Activated CD8-positive, alpha-beta memory T cell treated with anti-CD3 and anti-CD28 coated beads for 48 hours (primary cell): ENCODE measurements around the gene ZP1.

Experiments used
- DNase-seq, 3 experiments: peaks; one replicate each; pipeline ENCODE4 v3.0.0-alpha.2; 2020; ENCODE audit warnings: low read depth in 2 of 3, low spot score in 2 of 3

The ZP1 gene

DNA sequence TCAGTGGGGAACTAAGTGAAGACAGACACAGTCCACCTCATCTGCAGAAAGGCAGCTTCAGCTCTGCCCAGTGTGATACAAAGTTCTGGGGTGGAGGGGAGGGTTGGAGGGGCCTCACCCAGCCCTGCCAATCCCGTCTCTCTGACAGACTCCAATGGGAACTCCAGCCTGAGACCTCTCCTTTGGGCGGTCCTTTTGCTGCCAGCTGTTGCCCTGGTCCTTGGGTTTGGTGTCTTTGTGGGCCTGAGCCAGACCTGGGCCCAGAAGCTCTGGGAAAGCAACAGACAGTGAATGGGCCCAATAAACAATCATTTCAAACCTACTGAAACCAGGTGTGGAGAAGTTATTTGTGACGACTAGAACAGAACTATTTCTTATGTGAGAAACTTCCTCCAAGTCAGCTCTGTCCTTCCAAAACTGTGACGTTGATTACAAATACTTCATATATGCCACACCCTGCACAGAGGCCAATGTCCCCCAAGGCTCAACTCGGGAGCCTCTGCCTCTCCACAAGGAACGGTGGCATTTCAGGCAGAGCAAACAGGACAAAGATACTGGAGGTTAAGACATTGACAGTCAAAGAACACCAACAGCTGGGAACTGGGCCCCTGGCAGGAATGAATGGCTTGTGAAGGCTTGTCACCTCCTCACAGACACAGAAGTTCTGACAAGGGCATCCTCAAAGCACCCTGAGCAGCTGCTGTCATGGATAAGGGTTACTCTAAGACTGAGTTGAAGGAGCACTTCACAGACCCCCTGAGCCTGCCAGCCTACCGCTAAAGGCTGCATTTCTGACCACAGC, 8.2 kb downstream of the ZP1 start:
- no peak for DNase-seq

DNA sequence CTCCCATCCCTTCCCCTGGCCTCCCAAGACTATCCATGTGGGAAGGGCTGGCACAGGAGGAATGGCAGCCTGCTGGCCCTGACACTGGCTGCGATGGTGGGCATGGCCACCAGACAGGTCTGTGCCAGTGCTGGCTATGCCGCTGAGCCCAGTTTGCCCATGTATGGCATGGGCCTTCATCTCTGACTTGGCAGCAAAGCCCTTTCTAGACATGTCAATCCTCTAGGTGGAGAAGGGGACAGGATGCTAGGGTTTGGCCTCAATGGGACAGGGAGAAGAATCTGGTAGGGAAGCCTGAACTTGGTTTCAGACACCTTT, 8.8 kb downstream of the ZP1 start:
- DNase-seq: no peak

DNA sequence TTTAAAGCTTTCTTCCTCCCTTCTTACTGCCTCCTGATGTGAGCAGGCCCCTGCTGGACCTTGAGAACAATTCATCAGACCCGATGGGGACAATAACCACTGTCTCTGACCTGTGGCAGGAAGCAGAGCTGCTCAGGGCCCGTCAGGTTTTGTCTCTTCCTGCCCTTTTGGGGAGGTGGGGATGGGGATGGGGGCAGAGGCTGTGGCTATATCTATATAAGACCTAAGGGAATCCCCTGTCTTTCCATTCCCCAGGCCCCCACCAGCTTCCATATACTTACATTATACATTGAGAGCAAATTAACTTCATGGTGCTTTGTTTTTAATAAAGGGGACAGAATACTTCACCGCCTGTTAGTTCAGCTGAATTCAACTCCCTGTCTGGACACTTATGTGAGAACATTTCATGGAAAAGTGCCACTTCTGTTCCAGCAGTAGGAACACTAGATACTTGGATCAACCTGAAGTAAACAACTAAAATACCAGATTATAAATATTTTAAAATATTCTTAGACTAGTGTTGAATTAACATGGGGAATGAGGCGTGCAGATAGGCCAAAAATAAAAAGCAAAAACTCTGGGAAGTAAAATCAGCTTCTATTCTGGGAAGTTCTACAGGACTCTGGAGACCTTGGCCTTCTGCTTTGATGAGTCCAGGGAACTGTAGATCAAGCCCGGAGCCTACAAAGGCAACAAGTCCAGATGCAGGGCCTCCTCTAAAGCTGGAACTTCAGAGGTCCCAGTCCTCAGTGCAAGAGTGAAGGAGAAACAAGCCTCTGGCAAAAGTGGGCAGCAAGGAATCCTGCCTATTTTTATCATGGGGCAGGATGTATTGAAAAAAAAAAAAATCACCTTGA, 11.1 kb downstream of the ZP1 start:
- DNase-seq: no peak

DNA sequence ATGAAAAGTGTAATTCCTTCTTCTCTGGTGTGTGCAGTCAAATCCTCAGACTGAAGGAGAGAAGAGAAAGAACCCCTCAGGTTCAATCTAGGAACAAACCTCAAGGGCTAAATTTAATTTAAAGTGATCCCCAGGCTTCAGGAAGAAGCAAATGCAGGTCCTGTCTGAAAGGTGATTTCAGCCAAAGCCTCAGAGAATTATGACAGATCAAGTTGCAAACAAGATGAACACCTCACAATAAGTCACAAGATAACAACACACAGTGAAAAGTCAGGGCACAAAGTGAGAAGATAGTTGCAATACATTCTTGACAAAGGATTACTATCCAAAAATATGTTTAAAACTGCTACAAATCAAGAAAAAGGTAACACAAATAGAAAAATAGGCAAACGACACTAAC, 11.8 kb downstream of the ZP1 start:
- no peak for DNase-seq

DNA sequence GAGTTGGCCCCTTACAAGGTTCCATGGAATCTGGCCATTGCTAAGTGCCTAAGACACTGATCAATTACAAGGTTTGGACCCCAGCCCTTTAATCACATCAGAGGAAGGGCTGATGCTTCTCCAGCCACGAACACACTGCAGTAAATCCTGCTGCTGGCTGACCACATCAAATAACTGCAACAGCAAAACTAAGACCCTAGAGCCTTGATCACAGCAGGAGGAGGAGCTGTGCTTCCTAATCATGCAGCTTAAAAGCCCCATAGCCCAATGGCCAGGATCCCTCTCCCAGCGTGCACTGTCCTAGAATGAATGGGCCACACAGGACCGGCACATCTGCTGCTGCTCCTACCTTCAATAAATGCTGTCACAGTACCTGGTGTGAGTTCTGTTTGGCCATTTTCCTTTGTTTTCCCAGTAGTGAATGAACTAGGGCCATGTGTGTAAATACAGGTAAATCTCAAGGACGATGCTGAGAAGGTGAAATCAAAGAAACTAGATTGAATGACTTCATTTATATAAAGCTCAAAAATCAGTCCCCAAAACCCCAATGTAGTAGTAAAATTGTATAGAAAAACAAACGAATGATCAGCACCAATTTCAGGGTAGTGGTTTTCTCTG, 12.7 kb downstream of the ZP1 start:
- DNase-seq: no peak

DNA sequence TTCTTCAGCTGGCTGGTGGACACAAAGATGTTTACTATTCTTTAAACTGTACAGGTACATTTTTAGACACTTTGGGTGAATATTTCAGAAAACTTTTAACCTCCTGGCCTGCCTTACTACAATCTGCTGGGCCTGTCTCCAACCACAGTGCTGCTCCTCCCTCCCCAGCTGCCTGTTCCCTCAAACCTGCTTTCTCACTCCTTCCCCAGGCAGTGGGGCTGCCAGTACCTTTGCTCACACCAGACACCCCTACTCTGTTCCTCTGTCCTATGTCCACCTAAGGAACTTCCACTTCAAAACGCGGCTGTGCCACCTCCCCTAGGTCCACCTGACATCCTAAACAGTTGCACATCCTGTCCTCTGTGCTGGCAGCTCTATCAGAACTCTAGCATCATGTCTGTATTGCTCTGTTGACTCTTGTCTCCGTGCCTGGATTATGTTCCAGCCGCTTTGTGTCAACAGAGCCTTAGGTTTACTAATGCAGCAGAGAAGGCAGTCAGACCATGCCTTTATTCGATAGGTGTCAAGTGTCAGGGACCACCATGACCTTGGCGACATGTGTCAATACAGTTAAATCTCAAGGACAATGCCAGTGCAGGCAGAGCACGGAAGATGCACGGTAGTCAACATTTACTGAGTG, 13.4 kb downstream of the ZP1 start:
- no peak for DNase-seq

DNA sequence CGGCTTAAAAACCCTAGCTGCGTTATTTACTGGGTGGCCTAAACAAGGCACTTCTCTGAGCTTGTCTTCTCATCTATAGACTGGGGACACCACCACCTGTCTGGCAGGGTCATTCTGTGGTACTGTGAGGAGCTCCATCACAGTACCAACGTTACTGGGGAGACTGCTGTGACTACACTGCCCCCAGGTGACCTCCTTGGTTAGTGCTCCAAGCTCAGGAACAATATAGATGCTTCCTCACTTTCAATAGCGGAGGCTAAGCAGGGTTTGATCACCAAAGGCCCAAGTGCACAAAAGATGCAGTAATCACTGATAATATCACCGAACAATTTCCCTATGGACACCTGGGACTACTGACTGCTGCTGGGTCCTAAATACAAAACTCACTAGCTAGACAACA, 20.2 kb downstream of the ZP1 start:
- DNase-seq: no peak

DNA sequence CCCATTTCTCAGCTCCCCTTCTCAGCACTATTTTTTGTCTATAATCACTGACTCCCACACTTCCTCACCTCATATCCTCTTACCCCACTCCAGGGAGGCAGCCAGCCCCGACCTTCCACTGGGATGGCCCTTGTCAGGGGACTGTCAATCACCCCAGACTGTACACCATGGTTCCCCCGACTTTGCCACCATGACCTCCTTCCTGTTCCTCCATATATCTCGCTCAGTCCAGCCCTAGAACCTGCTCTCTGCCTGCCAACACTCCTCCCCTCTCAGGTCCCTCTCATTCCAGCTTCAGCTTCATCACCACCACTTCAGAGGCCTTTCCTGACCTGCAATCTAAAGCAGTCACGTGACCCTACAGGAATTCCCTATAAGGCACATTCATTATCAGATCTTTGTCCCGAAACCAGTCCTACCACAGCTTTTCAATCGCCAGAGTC, 22.5 kb downstream of the ZP1 start:
- no peak for DNase-seq

DNA sequence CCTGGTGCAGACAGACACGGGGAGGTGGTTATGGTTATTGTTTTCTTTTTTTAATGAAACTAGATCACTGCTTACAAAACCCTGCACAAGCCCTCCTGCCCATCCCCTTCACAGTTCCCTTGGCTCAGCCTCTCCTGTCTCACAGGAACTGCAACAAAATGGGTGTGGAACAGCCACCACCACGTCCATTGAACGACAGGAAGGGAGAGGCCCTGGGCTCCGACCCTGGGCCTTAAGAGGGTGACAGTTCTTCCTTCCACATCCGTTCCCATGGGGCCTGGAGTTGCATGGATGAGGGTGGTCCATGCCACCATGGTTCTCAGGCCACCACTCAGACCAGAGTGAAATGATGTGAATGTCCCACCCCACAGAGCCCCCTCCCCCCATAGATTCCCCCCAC, 23.4 kb downstream of the ZP1 start:
- no peak for DNase-seq

DNA sequence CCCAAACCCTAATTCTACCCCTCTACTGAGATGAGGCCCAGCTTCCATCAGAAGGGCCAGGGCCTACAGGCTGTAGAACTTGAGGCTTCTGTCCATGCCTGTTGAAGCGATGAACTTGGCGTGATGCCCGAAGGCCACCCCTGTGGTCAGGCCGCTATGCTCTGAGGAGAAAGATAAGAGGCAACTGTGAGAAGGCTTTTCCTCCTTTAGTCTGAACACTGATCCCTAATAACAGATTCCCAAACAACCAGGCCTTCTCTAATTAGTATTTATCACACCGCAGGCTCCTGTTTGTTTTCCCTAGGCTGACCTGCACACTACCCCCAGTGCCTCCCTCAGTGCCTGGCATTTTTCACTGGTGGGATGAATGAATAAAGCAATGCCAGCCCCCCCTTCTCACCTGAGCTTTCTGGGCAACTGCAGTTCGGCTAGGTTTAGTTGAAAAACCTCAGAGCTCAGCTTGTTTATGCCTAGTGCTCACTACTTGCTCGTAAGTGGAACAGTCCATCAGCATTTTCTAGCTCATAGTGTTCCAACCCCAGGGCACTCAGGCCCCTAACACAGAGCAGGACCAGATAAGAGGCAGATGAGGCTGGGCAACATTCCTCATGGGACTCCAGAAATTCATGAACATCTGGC, 23.9 kb downstream of the ZP1 start:
- no peak for DNase-seq

DNA sequence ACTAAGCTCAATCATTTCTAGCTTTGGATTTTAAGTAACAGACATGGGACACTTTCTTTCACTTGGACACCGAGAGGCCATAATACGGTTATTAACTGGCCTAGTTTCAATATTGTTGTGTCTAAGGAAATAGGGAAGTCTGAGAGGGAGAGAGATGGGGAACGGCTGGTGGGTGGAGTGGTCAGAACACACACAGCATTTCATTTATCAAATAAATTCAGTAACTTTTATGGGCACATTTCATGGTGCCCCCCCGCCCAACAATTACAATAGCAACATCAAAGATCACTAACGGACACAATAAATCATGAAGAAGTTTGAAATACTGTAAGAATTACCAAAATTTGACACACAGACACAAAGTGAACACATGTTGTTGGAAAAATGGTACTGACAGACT, 28.3 kb downstream of the ZP1 start:
- DNase-seq: no peak

DNA sequence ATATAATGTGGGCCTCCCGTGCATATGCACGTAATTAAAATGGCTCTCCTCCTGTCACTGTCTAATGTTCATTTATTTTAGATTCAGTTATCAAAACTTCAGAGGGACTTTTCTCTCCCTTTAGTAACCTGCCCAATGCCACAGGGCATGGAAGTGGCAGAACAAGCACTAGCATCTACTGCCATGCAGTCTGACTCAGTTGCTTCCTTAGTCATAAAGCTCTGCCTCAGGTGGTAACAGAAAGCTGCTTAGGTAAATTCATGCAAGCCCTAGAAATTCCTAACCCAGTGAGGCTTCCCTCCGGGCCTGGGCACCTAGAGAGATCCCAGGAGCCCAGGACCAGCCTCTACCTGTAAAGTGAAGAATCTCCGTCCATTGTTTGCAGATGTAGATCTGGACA, 30.2 kb downstream of the ZP1 start:
- DNase-seq: no peak

DNA sequence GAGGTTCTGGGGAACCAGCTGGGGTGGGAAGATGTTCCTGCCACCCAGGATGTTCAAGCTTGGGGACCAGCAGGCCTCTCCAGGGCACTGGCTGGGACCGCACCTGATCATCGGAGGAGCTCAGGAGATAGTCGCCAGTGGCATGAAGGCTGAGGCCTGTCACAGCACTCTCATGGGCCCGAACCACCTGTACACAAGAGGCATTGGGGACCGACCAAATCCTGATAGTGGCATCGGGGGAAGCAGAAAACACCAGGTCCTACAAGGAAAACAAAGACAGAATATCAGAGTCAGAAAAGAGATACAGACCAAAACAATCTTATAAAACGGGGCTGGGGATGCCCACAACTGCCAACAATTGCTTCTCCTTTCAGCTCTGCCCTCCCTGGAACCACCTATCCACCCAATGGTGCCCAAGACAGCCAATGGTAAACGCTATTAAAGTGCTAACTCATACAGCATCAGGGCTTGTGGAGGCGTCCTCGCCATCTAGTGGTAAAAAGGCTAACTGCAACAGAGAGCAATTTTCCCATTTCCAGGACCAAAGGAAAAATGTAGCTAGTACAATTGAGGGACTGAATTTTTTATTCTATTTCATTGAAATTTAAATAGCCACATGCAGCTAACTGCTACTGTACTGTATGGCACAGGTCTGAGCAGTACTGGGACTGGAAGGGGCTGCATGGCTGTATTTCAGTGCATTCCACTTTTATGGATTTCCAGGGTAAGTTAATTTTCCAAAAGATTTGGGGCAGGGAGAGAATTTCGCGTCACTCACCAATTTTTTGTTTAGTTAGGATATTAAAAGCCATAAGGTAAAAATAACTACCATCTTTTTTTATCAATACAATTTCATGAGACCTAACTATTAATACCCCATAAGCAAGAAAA, 31.9 kb downstream of the ZP1 start:
- no peak for DNase-seq

DNA sequence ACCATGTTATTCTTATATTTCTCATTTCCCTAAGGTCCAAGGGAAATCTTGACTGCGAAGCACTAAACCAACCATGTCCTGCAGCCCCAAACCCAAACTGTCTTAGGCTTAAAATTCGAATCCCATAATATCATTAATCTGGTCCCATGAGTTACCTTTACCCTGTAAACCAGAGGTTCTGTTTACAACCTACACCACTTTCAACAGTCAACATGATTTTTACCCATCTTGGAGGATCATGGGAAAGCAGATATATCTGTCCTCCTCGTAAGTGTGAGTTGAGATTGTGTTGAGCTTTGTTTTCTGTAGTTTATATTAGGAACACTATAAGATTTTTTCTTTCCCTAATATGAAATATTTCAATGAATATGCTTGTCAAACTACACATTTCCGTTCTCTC, 32.6 kb downstream of the ZP1 start:
- no peak for DNase-seq

DNA sequence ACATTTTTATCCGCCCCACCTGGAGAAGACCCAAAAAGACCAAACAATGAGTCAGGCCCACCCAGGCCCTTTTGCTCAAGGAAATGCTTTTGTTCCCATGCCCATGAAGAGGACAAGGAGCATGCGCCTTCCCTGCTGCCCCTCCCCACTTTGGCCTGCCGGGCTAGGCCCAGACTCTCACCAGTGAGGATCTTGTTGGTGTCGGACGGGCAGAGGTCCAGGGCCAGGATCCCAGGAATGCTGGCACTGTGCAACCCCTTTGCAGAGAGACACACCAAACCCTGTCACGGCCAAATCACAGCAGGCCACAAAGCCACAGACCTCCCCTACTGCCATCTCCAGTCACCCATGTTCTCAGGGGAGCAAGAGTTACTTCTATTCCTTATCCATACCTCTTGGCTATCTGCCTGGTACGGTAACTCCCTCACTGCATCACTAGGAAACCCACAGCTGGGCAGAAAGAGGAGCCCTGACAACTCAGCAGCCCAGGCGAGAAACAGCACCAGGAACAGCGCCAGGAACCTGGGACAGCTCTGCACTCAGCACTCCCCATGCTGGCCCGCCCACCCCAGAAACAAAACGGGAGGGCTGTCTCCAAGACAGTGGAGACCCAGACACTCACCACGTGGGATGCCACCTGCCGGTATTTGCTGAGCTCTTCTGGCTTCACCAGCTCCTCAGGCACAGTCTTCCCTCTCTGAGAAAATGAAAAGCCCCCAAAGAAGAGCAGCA, 33.5 kb downstream of the ZP1 start:
- DNase-seq: no peak

DNA sequence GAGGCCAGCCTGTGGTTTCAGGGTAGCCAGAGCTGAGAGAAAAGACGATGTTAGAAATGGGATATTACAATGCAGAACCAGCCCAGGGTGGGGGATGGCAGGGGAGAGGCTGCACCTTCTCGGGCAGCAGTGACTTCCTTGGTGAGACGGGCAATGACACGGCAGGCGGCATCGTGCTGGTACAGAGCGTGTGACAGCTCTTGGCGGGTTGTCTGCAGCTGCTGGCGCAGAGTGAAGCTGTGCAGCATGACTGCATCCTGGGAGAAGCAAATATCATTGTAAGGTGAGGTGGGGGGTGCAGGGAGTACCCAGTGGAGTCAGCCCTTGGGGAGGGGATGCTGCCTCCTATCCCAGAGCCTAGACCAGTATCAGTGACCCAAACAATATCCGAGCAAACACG, 35.3 kb downstream of the ZP1 start:
- DNase-seq: no peak

DNA sequence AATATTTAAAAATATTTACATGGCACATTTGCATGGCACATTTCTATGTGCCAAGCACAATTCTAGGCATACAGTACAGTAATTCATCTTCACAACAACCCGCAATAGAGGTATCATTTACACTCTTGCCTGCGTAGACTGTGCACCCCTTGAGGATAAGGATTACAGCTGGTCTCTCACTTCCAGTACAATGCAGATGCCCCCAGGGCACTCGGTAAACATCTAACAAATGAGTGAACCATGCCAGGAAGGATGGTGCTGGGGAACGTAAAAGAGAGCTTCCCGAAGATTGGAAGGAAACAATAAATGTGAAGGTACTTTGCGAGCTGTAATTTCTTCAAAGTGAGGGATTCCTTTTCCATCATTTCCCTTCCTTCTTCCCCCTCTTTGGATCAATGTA, 37.7 kb downstream of the ZP1 start:
- no peak for DNase-seq

DNA sequence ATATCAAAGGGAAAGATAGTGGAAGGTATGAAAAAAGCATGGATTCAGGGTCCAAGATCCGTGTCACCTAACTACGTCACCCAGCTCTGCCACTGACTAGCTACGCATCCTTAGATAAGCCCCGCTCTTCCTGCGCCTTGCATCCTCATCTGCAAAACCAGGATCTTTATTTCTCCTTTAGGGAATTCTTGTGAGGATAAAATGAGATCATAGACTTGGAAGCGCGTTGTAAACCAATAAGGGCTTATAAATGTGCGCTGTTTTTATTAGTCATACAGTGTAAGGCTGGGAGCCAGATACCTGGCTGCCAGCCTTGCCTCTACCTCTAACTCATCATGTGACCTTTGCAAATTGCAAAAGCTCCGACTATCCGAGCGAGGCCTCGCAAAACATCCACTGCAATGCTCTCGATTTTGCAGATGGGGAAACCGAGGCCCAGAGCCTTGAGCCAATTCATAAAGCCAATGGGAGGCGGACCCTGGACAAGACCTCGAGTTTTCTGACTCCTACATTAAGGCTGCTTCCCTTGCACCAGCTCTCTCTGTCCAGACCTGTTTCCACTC, 38.3 kb downstream of the ZP1 start:
- DNase-seq: no peak
